RWPE1 (cell line): ENCODE data around the gene ITPR3.
A peak's percentile ranks its signal among the peaks of the same experiment; 100 is the strongest.

Source experiments
- CTCF ChIA-PET: fragments of 350-600 bp; sonication (Branson Sonifier 250); formaldehyde crosslinking; extraction: SDS; loops from one replicate; lab custom pipeline; 2021; lab: Yijun Ruan, JAX
- POLR2A ChIA-PET: fragments of 400-600 bp; formaldehyde crosslinking; extraction: SDS; loops from one replicate; lab custom pipeline; 2020; ENCODE audit warnings: antibody characterized with exemption; ENCODE audit not compliant: low non-redundant PET; lab: Yijun Ruan, JAX
- DNase-seq: peaks from one replicate; pipeline ENCODE4 v3.0.0; 2012; ENCODE audit warnings: low spot score
- H3K27ac ChIP-seq: fragments of 450-650 bp; 2 replicates; pipeline ENCODE4 v1.5.1; 2017
- TF ChIP-seq, protein P1 (sequence below): fragments of 450-650 bp; conservative IDR thresholded peaks from 2 replicates; pipeline ENCODE4 v1.5.1; 2017; ENCODE audit warnings: low read depth, mild to moderate bottlenecking

ITPR3 gene

DNA sequence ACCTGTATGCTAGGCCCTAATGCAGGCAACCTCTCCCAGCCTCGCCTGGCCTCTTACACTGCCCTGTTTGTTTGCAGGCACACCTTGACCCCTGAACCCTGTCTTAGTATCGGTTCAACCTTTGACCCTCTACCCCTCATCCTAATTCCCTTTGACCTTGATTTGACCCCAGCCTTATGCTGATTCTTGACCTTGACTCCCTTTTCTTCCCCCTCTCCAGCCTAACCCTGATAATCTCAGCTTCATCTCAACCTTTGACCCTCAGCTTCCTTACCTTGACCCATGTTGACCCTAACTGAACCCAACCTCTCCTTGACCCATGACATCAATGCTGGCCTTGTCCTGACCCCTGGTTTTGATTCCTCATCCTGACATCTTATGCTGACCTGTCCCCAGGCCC lies 56.6 kb downstream of the ITPR3 start:
- ChIA-PET CTCF (no interaction called here), POLR2A (no interaction called here)
- H3K27ac ChIP-seq = peak overlapping the region; percentile 62
- TF ChIP-seq, protein P1, sequence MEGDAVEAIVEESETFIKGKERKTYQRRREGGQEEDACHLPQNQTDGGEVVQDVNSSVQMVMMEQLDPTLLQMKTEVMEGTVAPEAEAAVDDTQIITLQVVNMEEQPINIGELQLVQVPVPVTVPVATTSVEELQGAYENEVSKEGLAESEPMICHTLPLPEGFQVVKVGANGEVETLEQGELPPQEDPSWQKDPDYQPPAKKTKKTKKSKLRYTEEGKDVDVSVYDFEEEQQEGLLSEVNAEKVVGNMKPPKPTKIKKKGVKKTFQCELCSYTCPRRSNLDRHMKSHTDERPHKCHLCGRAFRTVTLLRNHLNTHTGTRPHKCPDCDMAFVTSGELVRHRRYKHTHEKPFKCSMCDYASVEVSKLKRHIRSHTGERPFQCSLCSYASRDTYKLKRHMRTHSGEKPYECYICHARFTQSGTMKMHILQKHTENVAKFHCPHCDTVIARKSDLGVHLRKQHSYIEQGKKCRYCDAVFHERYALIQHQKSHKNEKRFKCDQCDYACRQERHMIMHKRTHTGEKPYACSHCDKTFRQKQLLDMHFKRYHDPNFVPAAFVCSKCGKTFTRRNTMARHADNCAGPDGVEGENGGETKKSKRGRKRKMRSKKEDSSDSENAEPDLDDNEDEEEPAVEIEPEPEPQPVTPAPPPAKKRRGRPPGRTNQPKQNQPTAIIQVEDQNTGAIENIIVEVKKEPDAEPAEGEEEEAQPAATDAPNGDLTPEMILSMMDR = no peak
- no peak for DNase-seq

DNA sequence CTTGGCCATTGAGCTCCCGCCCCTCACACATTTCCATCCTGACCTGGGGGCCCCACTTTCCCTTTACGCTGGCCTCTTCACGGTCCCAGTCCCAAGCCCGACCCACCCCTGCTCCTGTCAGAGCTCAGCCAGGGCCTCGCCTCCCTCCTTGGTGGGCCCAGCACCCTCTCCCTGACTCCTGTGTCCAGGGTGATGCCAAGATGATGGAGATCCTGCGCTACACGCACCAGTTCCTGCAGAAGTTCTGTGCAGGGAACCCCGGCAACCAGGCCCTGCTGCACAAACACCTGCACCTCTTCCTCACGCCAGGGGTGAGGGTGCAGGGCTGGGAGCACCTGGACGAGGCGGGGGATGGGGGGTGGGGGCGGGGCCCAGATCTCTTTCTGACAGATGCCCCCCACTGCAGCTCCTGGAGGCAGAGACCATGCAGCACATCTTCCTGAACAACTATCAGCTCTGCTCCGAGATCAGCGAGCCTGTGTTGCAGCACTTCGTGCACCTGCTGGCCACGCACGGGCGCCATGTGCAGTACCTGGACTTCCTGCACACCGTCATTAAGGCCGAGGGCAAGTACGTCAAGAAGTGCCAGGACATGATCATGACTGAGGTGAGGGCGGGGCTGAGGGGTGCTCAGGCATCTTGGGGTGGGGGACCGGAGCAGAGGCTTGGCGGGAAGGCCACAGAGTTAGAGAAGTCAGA lies 57.3 kb downstream of the ITPR3 start:
- peak overlapping the region; percentile 62 for H3K27ac ChIP-seq
- ChIA-PET CTCF (interaction anchor here (0.5 to 0.6 kb wide), 2 partner anchors 99 to 562 kb away, joined by 3 read pairs; partner anchors contain the start of gene BAK1), POLR2A (no interaction called here)
- no peak for DNase-seq
- TF ChIP-seq, protein P1 = no peak

DNA sequence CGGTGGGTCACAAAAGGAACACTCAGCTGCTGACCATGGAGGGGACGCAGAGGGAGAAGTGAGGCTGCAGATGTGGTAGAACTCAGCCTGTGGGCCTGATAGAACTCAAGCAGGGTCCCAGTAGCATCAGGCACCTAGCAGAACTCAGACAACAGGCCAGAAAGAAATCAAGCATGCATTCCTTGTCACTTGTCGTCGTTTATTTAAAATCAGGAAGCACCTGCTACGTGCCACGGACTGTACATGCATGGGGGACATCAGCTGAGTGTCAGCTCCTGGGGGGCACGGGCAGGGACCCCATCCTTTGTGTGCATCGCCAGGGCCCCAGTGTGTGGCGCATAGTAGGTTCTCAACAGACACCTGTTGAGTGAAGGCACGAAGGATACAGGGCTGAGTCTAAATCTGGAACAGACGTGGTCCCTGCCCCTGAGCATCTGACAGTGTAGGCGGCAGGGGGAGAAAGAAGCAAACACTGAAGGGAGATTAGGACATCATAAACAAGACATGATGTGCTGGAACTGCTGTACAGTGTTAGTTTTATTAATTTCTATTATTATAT lies 57.9 kb downstream of the ITPR3 start:
- POLR2A ChIA-PET = no interaction called here
- peak overlapping the region; percentile 62 for H3K27ac ChIP-seq
- CTCF ChIA-PET = no interaction called here
- DNase-seq = no peak
- TF ChIP-seq, protein P1 = no peak

DNA sequence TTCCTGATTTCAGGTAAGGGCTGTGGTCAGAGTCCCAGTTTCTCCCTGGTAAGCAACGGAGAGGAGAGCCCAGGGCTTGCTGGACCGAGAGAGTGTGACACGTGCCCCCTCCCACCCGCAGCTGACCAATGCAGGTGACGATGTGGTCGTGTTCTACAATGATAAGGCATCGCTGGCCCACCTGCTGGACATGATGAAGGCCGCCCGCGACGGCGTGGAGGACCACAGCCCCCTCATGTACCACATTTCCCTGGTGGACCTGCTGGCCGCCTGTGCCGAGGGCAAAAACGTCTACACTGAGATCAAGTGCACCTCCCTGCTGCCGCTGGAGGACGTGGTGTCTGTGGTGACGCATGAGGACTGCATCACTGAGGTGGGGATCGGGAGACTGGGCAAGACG lies 58.6 kb downstream of the ITPR3 start:
- CTCF ChIA-PET = no interaction called here
- TF ChIP-seq, protein P1 = no peak
- POLR2A ChIA-PET = no interaction called here
- peak overlapping the region; percentile 17; the same call in 1 of the 2 replicates for H3K27ac ChIP-seq
- no peak for DNase-seq

DNA sequence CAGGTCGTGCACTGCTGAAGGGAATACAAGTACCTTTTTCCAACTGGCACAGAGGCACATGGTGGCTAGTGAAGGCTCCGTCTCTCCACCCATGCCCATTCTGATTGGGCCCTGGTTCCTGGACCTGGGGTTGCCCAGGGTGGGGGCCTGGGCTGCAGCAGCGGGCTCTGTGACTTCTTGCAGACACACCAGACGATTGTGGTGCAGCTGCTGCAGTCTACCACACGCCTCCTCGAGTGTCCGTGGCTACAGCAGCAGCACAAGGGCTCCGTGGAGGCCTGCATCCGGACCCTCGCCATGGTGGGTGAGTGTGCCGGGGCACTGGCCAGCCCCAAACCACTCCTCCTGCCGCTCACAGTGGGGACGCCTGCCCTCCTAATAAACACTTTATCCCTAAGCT lies 61.2 kb downstream of the ITPR3 start:
- ChIA-PET CTCF (interaction anchor here (1.6 kb wide), 1 partner anchor 10 kb away, joined by 5 read pairs; no protein-coding TSS in a partner anchor), POLR2A (no interaction called here)
- TF ChIP-seq, protein P1 = no peak
- no peak for DNase-seq
- H3K27ac ChIP-seq = peak overlapping the region; percentile 46

DNA sequence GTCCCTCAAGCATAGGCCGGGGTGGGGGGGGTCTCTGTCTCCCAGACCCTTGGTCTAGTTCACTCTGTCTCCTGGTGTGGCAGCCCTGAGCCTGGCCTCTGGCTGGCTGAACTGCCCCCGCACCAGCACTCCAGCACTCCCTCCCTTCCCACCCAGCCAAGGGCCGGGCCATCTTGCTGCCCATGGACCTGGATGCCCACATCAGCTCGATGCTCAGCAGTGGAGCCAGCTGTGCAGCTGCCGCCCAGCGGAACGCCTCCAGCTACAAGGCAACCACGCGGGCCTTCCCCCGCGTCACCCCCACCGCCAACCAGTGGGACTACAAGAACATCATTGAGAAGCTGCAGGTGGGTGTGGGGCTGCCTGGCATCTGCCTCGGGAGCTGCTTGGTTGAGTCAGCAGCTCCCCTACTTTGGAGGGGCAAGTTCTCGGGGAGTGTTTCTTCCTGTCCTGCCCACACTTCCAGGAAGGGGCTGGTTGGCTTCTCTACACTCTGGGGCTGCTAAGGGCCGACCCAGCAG lies 62.0 kb downstream of the ITPR3 start:
- TF ChIP-seq, protein P1 = no peak
- peak overlapping the region; percentile 46 for H3K27ac ChIP-seq
- DNase-seq = no peak
- CTCF ChIA-PET = interaction anchor here (0.6 to 1.6 kb wide), 2 partner anchors 11 to 338 kb away, joined by 4 to 5 read pairs; no protein-coding TSS in a partner anchor
- POLR2A ChIA-PET = no interaction called here
